A549 (cell line): ENCODE data around the gene BIK. TPM values are rescaled to one million over a fixed set of nuclear protein-coding genes. Genes with fewer than 3 reads are reported as not detected.

Source experiments
- ATAC-seq, 2 experiments: fragments of 200-7000 bp in 1 of 2; fragments of >200 bp in 1 of 2; cut with Nextera tagmentation in 1 of 2; cut with Tn5 transposase in 1 of 2; 3 replicates each; pipeline versions ENCODE4 v1.8.0 to v1.9.1; 2018 to 2020; ENCODE audit warnings: mild to moderate bottlenecking in 1 of 2, moderate library complexity in 1 of 2
- CTCF ChIA-PET: fragments of 300-600 bp; sonication (Branson Sonifier 250); formaldehyde crosslinking; extraction: SDS; loops from one replicate; lab custom pipeline; 2021; ENCODE audit warnings: antibody characterized with exemption, inconsistent platforms; lab: Yijun Ruan, JAX
- POLR2A ChIA-PET: fragments of 350-600 bp; formaldehyde crosslinking; extraction: SDS; loops from one replicate; lab custom pipeline; 2021; ENCODE audit warnings: antibody characterized with exemption, inconsistent platforms; lab: Yijun Ruan, JAX
- DNase-seq, 2 experiments: peaks; one replicate each; pipeline versions ENCODE4 v3.0.0 to v3.0.0-alpha.2; 2011 to 2016; ENCODE audit warnings: low read depth in 1 of 2, low spot score in 1 of 2
- FAIRE-seq: peaks from 2 replicates; lab custom pipeline; 2011; peaks lifted over from hg19 to GRCh38; lab: Jason Lieb, UNC
- H3K27ac ChIP-seq, 2 experiments: fragments of >200 bp; sonication (Bioruptor Twin); formaldehyde crosslinking; 3 replicates each; pipeline ENCODE4 v1.5.1; 2016 to 2017
- H3K4me1 ChIP-seq: fragments of >200 bp; sonication (Bioruptor Twin); formaldehyde crosslinking; 3 replicates; pipeline ENCODE4 v1.6.1; 2016
- H3K4me2 ChIP-seq: fragments of >200 bp; sonication (Bioruptor Twin); formaldehyde crosslinking; 3 replicates; pipeline ENCODE4 v1.6.1; 2016
- H3K4me3 ChIP-seq: fragments of >200 bp; sonication (Bioruptor Twin); formaldehyde crosslinking; 3 replicates; pipeline ENCODE4 v1.5.1; 2016
- H3K9me3 ChIP-seq: fragments of >200 bp; sonication (Bioruptor Twin); formaldehyde crosslinking; 3 replicates; pipeline ENCODE4 v1.6.1; 2016
- BHLHE40 ChIP-seq: IDR thresholded peaks from 2 replicates; pipeline ENCODE4 v1.6.1; 2012; ENCODE audit warnings: low read depth, low read length, inconsistent platforms
- CBX8 ChIP-seq: fragments of 200-600 bp; sonication (generic); IDR thresholded peaks from 2 replicates; pipeline ENCODE4 v1.6.1; 2016
- CEBPB ChIP-seq, 2 experiments: fragments of >200 bp in 1 of 2; sonication (Bioruptor Twin) in 1 of 2; formaldehyde crosslinking in 1 of 2; IDR thresholded peaks; 2 replicates each; pipeline ENCODE4 v1.6.1; 2012 to 2016
- CHD2 ChIP-seq: fragments of 150-350 bp; IDR thresholded peaks from 2 replicates; pipeline ENCODE4 v1.6.1; 2014; ENCODE audit warnings: low read length; ENCODE audit not compliant: partially characterized antibody
- EHMT2 ChIP-seq: fragments of 200-600 bp; sonication (generic); IDR thresholded peaks from 2 replicates; pipeline ENCODE4 v1.6.1; 2016; ENCODE audit warnings: antibody characterized with exemption, low read depth, mild to moderate bottlenecking, moderate library complexity
- EP300 ChIP-seq, 2 experiments: fragments of >200 bp; sonication (Bioruptor Twin); formaldehyde crosslinking; IDR thresholded peaks; 2 replicates in 1 of 2; 3 replicates in 1 of 2; pipeline ENCODE4 v1.6.1; 2016 to 2017
- ESRRA ChIP-seq: fragments of 150-350 bp; IDR thresholded peaks from 2 replicates; pipeline ENCODE4 v1.6.1; 2014; ENCODE audit warnings: mild to moderate bottlenecking, low read length, borderline replicate concordance
- FOXS1 ChIP-seq: fragments of 250-450 bp; sonication (Bioruptor Pico); IDR thresholded peaks from 2 replicates; pipeline ENCODE4 v1.5.0; 2020; ENCODE audit warnings: mild to moderate bottlenecking, moderate library complexity
- HEYL ChIP-seq: fragments of 250-450 bp; sonication (Bioruptor Pico); IDR thresholded peaks from 2 replicates; pipeline ENCODE4 v1.8.0; 2021; ENCODE audit warnings: mild to moderate bottlenecking, moderate library complexity
- MAFK ChIP-seq: fragments of 450-650 bp; IDR thresholded peaks from 2 replicates; pipeline ENCODE4 v1.6.1; 2014; ENCODE audit not compliant: partially characterized antibody
- PHF8 ChIP-seq: fragments of 200-600 bp; sonication (generic); IDR thresholded peaks from 2 replicates; pipeline ENCODE4 v1.6.1; 2016; ENCODE audit warnings: low read depth, mild to moderate bottlenecking, antibody characterized with exemption, moderate library complexity, borderline replicate concordance
- POLR2AphosphoS2 ChIP-seq: conservative IDR thresholded peaks from 2 replicates; pipeline ENCODE4 v1.6.1; 2012; ENCODE audit warnings: low read length, improper control_type of control experiment, inconsistent platforms
- RARB ChIP-seq: fragments of 250-450 bp; sonication (Bioruptor Pico); IDR thresholded peaks from 2 replicates; pipeline ENCODE4 v1.8.0; 2021; ENCODE audit warnings: mild to moderate bottlenecking, moderate library complexity
- RCOR1 ChIP-seq: fragments of 150-350 bp; IDR thresholded peaks from 2 replicates; pipeline ENCODE4 v1.6.1; 2014; ENCODE audit warnings: antibody characterized with exemption, low read length, low read depth
- SREBF2 ChIP-seq: fragments of 450-650 bp; IDR thresholded peaks from 2 replicates; pipeline ENCODE4 v1.6.1; 2014; ENCODE audit warnings: mild to moderate bottlenecking, moderate library complexity
- TFCP2L1 ChIP-seq: fragments of 250-450 bp; sonication (Bioruptor Pico); IDR thresholded peaks from 2 replicates; pipeline ENCODE4 v1.5.0; 2021; ENCODE audit warnings: mild to moderate bottlenecking
- ZNF302 ChIP-seq: fragments of 250-450 bp; sonication (Bioruptor Pico); IDR thresholded peaks from 2 replicates; pipeline ENCODE4 v1.9.0; 2021; ENCODE audit warnings: inconsistent platforms, mild to moderate bottlenecking, moderate library complexity
- WGBS: methylation state at CpG from one replicate; pipeline ENCODE4 v1.1.6; 2017; ENCODE audit errors: missing lambda C conversion rate; 5-methylcytosine and 5-hydroxymethylcytosine counted together
- polyA plus RNA-seq, 4 experiments: library from polyadenylated mRNA; depleted of rRNA in 3 of 4; stranded (reverse); fragments of >200 nt; fragmentation: RNase III in 1 of 4; extraction: RNeasy Plus Mini Kit Qiagen cat#74134 plus additional on column Dnase treatment in 1 of 4; gene quantifications; 2 replicates in 3 of 4; 3 replicates in 1 of 4; pipeline ENCODE4 v1.2.3, GENCODE V29; 2011 to 2017
- TF ChIP-seq, protein P1 (sequence below): fragments of >200 bp; sonication (Bioruptor Twin); formaldehyde crosslinking; IDR thresholded peaks from 3 replicates; pipeline ENCODE4 v1.5.1; 2016
- TF ChIP-seq, protein P2 (sequence below): fragments of 250-450 bp; sonication (Bioruptor Pico); IDR thresholded peaks from 2 replicates; pipeline ENCODE4 v1.5.0; 2021; ENCODE audit warnings: mild to moderate bottlenecking, moderate library complexity, borderline replicate concordance
- TF ChIP-seq, protein P3 (sequence below): fragments of 200-600 bp; sonication (generic); IDR thresholded peaks from 2 replicates; pipeline ENCODE4 v1.6.1; 2016; ENCODE audit warnings: antibody characterized with exemption, mild to moderate bottlenecking, moderate library complexity

Gene BIK
- polyA plus RNA-seq, 2 of the 4 experiments (the other 2 are of a cell fraction): 0.54 to 0.88 TPM

DNA sequence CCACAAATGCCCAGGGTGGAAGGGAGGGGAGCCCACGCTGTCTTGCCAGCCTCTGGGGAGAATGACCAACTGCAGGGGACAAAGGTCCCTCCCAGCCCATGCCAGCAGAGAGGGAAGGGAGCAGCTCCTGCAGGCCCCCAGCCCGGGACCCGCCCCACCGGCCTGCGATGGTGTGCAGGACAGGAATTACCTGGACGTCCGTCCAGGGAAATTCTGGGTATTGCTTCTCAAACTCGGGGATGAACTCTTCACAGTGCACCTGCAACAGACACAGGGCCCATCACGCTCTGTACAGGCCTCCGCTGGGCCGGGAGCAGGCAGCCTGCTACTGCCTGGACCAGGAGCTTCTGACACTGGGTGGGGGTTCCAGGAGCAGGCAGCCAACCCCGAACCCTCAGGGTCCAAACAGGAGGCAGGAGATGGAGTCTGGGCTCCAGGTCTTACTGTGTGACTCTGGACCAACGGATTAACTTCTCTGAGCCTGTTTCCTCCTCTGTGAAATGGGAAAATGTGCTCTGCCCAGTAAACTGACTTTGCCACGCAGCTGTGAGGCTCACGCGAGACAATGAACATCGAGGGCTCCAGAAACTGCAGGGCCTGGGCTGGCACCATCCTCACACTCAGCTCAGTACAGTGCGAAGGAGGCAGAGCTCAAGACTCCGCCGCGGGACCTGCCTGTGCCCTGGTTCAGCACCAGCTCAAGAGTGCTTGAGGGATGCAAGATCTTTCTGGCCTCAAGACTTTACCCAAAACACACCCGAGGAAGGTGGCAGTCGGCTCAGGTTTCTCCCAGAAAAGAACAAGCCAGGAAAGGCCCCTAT is 59.0 kb downstream of the BIK start:
- FAIRE-seq (no peak), ATAC-seq (no peak)
- WGBS: 69% methylated on average over 7 of the region's 23 CpGs

DNA sequence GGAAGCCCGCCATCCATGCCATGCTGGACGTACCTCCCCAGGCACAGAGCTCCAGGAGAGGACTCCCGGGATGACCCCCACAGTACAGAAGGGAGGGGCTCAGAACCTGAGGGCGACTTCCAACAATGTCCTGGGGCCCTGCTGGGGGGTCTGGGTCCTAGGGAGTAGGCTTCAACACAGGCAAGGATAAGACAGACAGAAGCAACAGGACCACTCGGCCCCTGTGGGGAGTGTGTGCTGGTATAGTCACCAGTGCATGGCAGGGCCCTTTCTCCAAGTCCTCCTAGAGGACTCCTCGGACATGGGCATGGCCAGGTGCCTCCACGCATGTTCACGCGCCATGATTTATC is 59.6 kb downstream of the BIK start:
- no peaks in the 10 kb centered on the region for H3K4me1 ChIP-seq
- POLR2A ChIA-PET: no interaction called here
- CTCF ChIA-PET: no interaction called here
- no peaks in the 10 kb centered on the region for H3K9me3 ChIP-seq
- no peak overlapping the region for H3K27ac ChIP-seq
- H3K4me3 ChIP-seq: no peak overlapping the region
- TF ChIP-seq PHF8 (no peak), RCOR1 (no peak), MAFK (no peak), EP300 (IDR thresholded peaks at IDR 0.05) (no peak), EHMT2 (no peak), CHD2 (no peak), SREBF2 (no peak), BHLHE40 (no peak), CEBPB (IDR thresholded peaks at IDR 0.05) (no peak), FOXS1 (no peak), POLR2AphosphoS2 (no peak), ESRRA (no peak), TFCP2L1 (CRISPR knock-in tag) (no peak), ZNF302 (CRISPR knock-in tag) (no peak)
- TF ChIP-seq, protein P1, sequence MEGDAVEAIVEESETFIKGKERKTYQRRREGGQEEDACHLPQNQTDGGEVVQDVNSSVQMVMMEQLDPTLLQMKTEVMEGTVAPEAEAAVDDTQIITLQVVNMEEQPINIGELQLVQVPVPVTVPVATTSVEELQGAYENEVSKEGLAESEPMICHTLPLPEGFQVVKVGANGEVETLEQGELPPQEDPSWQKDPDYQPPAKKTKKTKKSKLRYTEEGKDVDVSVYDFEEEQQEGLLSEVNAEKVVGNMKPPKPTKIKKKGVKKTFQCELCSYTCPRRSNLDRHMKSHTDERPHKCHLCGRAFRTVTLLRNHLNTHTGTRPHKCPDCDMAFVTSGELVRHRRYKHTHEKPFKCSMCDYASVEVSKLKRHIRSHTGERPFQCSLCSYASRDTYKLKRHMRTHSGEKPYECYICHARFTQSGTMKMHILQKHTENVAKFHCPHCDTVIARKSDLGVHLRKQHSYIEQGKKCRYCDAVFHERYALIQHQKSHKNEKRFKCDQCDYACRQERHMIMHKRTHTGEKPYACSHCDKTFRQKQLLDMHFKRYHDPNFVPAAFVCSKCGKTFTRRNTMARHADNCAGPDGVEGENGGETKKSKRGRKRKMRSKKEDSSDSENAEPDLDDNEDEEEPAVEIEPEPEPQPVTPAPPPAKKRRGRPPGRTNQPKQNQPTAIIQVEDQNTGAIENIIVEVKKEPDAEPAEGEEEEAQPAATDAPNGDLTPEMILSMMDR: no peak
- TF ChIP-seq, protein P2, sequence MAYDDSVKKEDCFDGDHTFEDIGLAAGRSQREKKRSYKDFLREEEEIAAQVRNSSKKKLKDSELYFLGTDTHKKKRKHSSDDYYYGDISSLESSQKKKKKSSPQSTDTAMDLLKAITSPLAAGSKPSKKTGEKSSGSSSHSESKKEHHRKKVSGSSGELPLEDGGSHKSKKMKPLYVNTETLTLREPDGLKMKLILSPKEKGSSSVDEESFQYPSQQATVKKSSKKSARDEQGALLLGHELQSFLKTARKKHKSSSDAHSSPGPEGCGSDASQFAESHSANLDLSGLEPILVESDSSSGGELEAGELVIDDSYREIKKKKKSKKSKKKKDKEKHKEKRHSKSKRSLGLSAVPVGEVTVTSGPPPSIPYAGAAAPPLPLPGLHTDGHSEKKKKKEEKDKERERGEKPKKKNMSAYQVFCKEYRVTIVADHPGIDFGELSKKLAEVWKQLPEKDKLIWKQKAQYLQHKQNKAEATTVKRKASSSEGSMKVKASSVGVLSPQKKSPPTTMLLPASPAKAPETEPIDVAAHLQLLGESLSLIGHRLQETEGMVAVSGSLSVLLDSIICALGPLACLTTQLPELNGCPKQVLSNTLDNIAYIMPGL (CRISPR knock-in tag): no peak
- TF ChIP-seq, protein P3, sequence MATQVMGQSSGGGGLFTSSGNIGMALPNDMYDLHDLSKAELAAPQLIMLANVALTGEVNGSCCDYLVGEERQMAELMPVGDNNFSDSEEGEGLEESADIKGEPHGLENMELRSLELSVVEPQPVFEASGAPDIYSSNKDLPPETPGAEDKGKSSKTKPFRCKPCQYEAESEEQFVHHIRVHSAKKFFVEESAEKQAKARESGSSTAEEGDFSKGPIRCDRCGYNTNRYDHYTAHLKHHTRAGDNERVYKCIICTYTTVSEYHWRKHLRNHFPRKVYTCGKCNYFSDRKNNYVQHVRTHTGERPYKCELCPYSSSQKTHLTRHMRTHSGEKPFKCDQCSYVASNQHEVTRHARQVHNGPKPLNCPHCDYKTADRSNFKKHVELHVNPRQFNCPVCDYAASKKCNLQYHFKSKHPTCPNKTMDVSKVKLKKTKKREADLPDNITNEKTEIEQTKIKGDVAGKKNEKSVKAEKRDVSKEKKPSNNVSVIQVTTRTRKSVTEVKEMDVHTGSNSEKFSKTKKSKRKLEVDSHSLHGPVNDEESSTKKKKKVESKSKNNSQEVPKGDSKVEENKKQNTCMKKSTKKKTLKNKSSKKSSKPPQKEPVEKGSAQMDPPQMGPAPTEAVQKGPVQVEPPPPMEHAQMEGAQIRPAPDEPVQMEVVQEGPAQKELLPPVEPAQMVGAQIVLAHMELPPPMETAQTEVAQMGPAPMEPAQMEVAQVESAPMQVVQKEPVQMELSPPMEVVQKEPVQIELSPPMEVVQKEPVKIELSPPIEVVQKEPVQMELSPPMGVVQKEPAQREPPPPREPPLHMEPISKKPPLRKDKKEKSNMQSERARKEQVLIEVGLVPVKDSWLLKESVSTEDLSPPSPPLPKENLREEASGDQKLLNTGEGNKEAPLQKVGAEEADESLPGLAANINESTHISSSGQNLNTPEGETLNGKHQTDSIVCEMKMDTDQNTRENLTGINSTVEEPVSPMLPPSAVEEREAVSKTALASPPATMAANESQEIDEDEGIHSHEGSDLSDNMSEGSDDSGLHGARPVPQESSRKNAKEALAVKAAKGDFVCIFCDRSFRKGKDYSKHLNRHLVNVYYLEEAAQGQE: no peak
- TF ChIP-seq, all 56 proteins: peak for 0
- H3K4me2 ChIP-seq: no peak overlapping the region
- FAIRE-seq: no peak
- 93% methylated on average over 6 of the region's 9 CpGs for WGBS
- DNase-seq: no peak
- ATAC-seq: no peak

More for the DNA sequence above, 59.0 kb downstream of the BIK start:
- Histone ChIP-seq H3K4me3 (no peak overlapping the region), H3K9me3 (no peaks in the 10 kb centered on the region), H3K27ac (no peak overlapping the region), H3K4me2 (no peak overlapping the region)
- CTCF ChIA-PET: no interaction called here
- POLR2A ChIA-PET: no interaction called here
- DNase-seq: no peak
- TF ChIP-seq CBX8 (no peak), RARB (CRISPR knock-in tag) (no peak), HEYL (no peak)
- TF ChIP-seq, all 56 proteins: peak for 0
- H3K4me1 ChIP-seq: no peaks in the 10 kb centered on the region
